Stimulated activated naive CD8-positive, alpha-beta T cell treated with anti-CD3 and anti-CD28 coated beads, Interleukin-15, Interleukin-2, amounts not matched to agents 100 U/mL and 50 U/mL, for 24 hours (primary cell): ENCODE data around the gene PASK.

Experiments
- ATAC-seq: fragments of 150-1000 bp; cut with Tn5 transposase; one replicate; pipeline ENCODE4 v1.10.0; 2021
- DNase-seq: peaks from one replicate; pipeline ENCODE4 v3.0.0; 2021

Gene PASK

DNA sequence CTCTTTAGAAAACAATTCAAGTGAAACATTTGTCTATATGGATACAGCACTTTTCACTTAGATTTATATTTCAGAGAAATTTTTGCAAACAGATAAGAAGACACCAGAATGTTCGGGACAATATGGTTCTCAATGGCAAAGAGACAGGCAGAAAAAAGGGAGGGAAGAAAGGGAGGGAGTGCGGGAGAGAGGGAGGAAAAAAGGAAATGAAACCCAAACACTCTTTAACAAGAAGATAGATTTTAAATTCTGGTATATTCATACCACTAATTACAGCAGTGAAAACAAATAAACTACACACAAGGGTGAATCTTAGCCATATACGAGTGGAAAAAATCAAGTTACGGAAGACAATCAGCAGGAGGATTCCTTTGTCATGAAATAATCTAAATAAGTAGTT, 3.0 kb downstream of the PASK start:
- ATAC-seq = no peak
- DNase-seq = no peak

DNA sequence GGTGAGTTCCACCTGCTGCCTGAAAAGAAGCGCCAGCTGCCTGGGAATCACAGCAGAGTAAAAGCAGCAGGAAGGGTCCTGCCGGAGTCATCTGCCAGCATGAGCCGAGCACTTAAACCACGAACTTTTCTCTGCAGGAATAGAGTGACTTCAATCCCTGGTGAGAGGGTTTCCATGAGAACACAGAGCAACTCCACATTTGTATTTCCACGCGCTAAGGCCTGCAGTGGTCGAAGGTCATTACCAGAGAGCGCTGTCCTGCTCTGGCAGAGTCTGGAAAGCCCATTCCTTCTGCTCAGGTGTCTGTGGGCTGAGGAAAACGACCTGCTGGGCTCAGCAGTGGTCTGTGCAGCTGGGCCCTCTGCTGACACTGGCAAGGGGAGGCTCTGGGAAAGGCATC, 6.7 kb downstream of the PASK start:
- ATAC-seq (no peak), DNase-seq (no peak)

DNA sequence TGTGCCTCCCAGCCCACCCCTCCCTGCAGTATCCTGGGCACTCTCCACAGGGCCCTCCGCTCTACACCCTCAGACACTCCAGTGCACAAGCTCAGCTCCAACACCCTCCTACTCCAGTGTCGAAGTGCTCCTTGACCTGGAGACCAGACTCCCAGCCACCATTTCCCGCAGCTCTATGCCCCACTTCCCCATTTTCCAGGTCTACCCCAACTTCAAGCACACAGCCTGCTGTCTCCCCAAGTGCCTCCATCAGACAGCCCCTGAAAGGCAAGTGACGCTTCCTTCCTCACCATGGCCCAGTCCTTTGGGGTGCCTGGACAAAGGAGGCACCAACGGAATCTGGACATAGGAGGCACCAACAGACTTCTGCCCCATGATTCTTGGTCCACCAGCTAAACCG, 7.2 kb downstream of the PASK start:
- ATAC-seq = no peak
- DNase-seq = no peak

DNA sequence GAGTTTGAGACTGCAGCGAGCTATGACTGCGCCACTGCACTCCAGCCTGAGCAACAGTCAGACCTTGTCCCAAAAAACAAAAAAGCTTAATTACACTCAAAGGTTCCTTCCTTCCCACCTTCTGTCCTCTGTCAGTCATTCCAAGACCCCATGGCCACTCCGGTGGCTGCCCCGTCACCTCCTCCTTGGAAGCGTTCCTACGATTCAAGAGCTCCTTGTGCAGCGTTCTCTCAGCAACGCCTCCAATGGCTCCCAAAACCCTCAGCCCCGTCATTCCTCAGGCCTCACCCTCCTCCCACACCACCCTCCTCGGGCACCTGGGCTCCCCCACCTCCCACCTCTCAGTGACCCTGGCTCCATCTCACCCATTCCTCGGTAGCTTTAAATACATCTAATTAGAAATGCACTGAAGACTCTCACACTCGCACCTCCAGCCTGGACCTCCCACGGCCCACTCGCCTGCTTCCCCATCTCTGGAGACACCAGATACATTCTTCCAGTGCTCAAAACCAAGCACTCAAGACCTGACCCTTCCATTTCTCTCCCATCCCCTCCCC, 8.0 kb downstream of the PASK start:
- ATAC-seq = no peak
- DNase-seq = no peak

DNA sequence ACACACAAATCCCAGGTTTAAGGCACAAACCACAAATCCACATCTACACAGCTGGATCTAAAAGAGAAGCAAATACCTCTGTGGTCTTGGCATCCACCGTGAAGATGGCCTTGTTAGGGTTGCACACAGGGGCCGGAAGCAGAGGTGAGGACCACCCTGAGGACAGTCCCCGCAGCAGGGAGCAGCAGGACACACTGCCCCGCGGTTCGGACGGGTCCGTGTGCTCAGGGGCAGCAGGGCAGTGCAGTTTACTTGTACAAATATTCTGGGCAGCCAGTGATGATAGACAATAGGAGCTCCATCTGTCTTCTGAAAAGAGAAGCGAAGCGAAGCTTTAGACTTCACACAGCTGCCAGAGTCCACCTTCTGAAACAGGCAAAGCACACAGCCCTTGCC, 8.8 kb downstream of the PASK start:
- DNase-seq = no peak

DNA sequence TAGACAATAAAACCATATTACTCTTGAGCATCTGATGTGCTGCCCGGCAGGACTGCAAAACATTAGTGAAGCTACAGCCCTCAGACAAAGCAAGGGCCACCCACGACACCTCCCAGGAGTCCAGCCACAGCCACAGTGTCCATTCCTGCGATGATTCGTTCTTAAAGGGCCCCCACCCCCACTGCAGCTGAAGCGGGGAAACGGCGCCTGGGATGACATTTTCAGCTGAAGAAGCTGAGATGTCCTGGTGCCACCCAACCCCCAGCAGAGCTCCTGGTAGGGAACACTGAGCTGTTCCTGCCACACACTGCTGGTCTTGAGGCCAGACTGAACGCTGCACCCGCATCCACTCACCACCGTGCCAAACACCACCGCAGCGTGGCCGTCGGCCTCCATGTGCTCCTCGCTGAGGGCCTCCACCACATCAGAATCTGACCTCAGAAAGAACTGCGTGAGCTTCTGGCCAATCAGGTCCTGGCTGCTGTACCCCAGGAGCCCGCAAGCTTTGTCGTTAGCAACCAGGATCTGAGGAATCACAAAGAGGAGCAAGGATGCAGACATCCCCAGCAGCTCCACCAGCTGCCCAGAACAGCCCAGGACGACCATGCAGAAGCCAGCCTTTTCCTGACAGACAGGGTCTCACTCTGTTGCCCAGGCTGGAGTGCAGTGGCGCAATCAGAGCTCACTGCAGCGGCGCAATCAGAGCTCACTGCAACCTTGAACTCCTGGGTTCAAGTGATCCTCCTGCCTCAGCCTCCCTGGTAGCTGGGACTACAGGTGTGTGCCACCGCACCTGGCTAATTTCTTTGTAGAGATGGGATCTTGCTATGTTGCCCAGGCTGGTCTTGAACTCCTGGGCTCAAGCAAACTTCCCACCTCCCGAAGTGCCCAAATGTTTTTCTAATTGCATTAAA, 9.5 kb downstream of the PASK start:
- DNase-seq = no peak
- ATAC-seq = no peak

More for the DNA sequence above, 8.8 kb downstream of the PASK start:
- ATAC-seq = no peak

DNA sequence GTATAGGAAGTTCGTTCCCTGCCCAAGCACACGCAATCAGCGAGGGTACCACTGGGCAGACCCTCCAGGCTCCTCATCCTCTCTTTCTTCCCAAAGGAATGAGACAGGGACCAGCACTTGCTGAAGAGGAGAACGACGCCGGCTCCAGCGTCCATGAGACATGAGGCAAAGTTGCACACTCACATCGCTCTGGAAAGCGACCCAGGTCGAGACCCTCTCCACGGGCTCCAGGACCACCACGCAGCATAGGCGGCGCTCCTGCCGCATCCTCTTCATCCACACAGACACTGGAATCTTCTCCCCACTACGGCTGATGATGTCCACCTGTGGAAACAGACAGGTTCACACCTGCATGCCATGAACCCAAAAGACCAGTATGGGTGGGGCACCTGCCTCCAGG, 10.8 kb downstream of the PASK start:
- ATAC-seq = no peak
- no peak for DNase-seq

DNA sequence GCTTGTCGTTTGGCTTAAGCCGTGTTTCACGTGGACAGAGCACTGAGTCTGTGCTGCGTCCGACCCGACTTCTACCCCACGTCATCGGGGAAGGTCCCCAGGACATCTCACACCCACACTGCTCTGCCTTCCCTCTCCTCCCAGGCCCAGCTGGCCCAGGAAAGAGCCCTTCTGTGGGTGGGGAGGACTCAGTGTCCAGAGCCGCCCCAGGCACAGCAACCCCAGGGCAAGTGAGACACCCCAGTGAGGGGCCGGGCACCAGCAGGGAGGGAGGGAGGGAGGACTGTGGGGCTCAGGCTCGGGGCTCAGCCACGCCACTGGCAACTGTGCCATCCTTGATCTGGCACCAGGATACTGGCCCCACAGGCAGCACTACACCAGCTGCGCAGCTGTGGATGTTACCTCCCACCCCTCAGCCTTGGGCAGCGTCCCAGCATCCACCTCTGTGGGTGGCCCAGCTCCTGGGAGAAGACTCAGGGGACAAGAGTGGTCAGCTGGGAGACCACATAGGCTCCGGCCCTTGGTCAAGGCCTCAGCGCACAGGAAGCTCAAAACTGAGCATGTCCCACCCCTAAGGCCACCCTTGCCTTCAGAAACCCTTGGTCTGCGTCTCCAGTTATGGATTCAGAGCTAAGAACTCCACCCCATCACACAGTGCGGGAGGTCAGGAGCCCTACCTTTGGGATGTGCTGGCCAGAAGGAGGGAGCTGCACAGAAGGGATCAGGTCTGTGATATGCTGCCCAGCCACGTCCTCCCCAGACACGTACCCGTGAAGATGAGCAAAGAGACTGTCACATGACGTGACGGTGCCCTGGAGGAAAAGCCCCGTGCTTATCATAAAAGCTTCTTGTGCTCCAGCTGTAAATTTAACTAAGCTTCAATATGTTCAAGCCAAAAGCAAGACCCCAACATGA, 11.7 kb downstream of the PASK start:
- DNase-seq = no peak
- ATAC-seq = no peak

DNA sequence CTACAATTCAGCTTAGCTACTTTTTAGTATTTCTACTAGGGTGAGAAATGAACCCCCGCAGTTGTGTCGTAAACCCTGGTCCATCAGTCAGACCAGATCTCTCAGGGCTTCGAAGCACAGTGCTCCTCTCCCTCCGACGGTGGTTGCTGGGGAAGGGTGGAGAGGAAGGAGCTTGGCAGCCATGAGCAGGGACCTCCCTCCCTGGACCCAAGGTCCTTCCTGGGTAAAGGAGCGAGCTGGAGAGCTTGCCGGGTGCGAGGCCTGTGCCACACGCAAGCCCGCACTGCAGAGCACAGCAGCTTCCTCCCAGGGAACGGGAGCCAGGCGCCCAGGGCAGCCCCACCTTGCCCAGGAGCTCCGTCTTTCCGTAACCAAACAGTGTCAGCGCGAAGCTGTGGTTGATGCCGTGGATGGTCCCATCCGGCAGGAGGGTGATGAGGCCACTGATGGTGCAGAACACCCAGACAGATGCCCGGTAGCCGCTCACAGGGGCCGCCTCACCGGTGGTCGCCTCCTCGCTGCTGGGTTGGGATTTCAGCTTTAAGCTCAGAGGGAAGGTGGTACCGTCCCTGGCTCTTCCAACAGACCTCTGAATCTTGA, 12.5 kb downstream of the PASK start:
- DNase-seq (no peak), ATAC-seq (no peak)

DNA sequence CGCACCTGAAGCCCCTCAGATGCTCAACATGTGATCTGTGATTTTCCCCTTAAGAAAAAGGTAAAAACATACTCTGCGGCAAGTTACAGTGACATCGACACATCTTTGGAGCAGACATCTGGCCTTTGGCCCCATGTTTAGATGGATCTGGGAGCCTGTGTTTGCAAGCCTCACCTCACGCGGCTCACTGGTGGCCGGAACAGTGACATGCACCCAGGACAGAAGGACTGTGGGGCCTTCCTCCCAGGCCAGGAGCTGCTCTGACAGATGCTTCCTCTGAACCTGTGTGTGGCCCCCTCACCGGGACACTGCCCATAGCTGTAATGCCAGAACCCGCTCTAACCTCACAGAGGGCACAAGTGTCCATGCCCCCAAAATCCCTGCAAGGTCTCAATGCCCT, 13.1 kb downstream of the PASK start:
- ATAC-seq = no peak
- DNase-seq = no peak

DNA sequence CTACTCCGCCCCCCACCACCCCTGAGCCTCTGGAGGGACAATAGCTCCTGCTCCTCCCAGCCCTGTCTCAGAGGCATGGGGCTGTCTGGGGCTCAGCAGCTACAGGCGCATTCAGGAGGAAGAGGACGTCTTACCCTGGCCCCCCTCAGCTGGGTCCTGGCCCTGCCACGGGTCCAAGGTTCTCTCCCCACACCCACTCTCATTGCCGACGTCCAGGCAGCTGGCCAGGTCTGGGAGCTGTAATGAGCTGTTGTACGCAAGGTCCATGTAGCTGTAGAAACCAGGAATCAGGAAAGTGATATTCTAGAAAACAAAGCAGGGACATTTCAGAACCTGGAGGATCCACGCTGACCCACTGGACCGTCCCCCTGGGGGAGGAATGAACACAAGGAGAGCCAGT, 13.5 kb downstream of the PASK start:
- no peak for DNase-seq
- ATAC-seq = no peak

DNA sequence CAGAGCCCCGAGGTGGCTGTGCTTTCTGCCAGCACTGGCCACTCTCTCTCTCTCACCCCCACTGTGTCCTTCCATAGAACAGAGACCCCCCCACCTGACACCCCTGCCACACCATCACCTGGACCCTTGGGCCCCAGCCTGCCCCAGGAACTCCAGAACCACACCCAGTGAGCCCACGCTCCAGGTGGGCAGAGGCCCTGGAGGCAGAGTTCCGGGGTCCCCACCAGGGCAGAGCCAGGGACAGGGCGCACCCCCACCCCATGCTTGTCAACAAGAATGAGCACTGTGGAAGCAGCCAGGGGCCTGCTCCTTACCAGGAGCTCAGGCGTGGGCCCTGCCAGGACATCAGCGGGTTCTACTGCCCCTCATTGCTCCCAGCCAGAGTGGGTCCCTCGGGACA, 14.6 kb downstream of the PASK start:
- ATAC-seq = no peak
- DNase-seq = no peak

DNA sequence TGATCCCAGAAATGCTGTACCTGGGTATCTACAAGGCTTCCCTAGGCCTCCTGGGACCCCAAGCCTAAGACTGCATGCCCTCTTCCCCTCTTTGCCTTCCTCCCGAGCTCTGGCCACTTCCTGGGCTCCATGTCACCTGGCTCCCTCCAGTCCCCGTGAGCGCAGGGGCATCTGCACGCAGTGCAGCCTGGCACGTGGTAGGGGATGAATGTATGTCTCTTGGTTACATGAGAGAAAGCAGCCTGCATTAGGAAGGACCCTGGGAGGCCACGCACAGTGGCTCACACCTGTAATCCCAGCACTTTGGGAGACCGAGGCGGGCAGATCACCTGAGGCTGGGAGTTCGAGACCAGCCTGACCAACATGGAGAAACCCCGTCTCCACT, 15.8 kb downstream of the PASK start:
- ATAC-seq (no peak), DNase-seq (no peak)

DNA sequence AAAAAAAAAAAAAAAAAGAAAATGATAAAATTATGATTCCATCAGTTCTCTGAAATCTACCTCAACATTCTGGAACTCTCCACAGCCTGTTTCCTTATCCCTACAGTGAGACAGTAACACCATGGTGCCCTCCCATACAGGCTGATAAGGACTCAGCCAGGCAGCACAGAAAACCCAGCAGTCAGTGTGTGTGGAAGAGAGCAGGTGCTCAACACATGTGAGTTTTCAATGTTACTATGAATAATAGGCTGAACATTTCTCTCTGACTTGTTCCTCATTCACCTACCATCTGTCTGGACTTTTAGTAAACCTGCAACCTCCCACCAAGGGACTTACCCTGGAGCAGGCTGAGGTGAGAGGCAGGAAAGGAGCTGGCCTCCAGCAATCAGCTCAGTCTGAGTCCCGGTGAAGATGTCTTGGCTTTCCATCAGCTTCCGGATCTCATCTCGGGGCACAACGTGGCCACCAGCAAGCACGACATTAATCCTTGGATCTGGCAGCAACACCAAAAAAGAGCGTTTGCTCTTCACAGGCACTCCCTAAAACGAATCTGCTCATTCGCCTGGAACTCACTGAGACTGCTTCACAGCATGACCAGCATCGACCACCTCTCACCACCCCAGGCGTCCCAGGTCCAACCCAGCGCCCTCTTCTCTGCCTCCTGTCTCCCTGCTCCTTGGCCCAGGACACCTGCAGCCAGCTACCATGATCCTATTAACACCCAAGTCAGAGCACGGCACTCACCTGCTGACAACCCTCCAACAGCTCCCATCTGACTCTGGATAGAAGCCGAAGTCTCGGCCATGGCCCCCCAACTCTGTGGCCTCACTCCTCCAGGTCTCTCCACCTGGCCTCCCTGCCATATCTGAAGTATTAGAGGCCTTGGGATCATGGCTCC, 16.5 kb downstream of the PASK start:
- ATAC-seq (no peak), DNase-seq (no peak)

DNA sequence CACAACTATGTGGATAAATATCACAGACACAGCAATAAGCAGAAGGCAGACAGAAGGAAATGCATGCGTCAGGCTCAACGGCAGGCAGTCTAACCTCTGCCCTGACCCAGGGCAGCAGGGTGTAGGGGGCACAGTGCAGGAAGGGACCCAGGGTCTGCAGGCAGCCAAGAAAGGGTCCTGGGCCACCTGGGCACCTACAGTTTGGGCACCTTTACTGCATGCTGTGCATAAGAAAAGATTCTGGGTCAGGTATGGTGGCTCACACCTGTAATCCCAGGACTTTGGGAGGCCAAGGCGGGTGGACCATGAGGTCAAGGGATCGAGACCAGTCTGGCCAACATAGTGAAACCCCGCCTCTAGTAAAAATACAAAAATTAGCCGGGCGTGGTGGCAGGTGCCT, 17.7 kb downstream of the PASK start:
- ATAC-seq (no peak), DNase-seq (no peak)

DNA sequence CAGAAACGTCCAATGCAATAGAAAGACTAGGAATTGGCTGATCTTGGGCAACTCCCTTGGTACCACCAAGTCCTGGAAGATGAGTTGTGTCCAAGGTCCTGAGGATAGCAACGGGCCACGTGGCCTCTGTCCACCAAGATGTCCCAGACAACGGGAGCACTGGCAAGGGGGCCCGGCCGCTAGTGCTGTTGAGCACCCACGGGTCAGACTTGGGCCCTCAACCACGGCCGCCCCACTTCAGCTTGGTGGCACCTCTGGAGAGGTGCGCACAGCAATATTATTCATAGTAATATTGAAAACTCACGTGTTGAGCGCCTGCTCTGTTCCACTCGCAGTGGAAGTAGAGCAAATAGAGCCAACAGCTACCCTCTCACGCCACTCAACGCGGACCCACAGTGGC, 19.0 kb downstream of the PASK start:
- DNase-seq = no peak
- ATAC-seq = no peak

DNA sequence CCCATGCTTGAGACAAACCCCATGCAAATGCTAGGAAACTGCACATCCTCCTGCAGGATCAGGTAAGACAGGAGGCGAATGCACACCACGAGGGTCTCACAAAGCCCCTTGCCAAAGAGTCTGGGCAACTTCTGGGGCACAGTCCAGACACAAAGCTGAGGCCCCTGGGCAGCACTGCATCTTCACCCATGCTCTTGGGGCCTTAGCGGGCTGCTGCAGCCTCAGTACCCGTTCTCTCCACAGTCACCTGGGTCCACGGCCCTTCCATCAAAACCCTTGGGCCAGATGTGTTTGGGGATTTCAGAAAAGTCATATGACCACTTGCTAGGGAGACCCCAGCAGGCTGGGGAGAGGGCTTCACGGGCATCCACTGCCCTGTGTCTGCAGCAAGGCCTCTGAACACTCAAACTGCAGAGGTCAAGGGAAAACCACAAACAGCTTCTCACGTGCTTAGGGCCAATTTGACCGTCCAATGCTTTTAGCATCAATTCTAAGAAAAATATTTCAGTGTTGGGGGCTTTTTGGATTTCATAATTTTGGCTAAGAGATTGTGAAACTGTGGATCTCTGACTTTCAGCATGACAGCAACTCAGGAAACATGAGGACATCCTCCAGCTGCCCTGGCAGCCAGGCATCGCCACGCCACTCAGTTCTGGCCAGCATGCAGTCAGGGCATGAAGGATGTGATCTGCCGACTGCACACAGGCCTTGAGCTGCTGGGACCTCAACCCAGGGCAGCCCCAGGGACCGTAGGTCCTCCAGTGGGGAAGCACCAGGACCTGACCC, 20.0 kb downstream of the PASK start:
- ATAC-seq (no peak), DNase-seq (no peak)

DNA sequence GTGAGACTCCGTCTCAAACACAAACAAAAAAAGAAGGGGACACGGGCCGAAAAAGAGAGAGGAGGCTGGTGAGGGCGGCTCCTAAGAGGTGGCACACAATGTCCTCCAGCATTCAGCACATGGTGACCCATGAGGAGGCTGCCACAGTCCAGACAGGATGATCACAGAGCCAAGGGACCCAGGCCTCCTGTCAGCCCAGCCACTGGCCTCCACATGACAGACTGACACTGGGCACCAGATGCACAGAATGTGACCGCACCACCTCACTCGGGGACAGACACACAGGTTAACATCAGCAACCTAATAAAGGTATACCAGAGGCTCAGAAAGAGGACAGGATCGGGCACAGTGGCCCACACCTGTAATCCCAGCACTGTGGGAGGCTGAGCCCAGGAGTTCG, 21.0 kb downstream of the PASK start:
- no peak for ATAC-seq

DNA sequence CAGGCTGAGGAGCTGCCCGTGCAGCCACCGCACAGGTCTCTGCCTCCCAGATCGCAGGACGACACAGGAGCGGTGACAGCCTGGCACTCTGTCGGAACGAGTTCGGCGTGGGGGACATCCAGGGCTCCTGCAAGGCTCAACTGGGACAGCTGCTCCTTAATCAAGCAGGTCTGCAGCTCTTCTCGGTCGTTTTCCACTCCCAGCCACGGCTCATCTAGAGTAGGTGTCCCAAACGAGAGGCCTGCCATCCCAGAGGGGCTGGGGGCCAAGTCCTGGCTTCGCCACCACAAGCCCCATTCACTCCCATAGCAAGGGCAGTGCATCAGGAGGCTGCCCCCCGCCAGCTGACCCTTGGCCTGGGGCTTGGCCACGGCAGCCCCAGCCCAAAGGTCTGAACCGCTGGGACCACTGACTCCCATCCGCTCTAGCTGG, 22.5 kb downstream of the PASK start:
- ATAC-seq (no peak), DNase-seq (no peak)

More for the DNA sequence above, 21.0 kb downstream of the PASK start:
- DNase-seq = no peak

DNA sequence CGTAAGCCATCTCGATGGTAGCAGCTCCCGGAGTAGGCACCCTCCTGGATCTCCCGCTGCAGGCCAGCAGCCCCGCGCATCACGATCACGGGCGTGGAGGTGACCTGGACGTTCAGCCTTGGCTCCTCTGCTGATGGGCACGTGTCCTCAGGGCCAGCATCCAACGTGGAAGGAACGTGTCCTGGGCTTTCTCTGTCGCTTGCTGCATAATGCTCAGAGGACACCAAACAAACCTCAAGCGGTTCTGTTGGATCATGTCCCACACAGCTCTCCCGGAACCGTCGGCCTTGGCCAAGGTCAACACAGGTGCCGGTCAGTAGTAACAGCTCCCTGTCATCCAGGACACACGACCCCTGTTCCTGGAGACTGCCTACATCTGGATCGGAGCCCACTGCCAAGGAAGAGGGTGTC, 23.1 kb downstream of the PASK start:
- no peak for ATAC-seq
- DNase-seq = no peak

DNA sequence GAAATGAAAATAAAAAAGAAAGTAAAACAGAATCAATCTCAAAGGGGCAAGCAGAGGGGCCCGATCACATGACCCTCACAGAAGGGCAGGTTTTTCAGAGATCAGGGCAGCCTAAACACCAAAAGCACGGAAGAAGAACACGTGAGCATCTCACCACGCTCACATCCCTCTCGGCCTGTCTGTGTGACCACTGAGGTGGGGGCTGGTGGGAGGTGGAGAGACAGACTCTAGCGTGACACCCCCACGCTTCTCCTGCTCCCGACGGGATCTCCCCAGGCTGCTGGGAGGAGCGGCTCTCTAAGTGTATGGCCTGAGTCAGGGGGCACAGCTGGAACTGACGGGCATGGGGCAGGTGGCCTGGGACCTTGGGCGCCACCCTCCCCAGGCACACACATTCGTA, 23.6 kb downstream of the PASK start:
- ATAC-seq = no peak
- no peak for DNase-seq
